ENCODE measurements around the gene CTDSPL.

DNA sequence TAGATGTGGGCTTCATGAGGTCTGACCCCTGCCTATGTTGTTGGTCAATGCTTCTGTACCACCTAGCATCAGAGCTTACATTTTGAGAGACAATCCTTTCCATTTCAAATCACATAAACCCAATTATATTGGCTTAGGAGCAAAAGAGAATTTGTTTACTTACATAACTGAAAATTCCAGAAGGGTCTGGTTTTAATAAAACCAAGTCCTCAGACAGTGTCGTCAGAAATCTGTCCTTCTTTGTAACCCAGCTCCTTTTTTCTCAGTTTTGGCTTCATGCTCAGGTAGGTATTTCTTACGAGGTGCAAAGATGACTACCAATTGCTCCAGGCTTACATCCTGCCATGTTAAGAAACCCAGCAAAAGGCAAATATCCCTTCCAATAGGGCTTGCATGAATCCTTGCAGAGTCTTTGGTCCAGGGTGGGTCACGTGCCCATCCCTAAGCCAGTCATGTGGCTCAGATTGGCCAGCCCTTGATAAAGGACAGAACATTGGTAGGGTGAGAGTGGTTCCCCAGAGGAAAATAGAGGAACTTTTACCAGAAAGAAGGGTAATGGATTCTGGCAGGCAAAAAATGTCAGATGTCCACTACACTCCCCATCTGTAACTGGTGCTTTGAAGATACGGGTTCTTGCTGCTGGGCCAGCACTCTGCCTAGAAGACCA lies 78.7 kb downstream of the CTDSPL start:
- TF ChIP-seq YY1 (IDR thresholded peaks at IDR 0.05; ENCODE audit: low read depth) = no peak
- TF ChIP-seq, protein P1, sequence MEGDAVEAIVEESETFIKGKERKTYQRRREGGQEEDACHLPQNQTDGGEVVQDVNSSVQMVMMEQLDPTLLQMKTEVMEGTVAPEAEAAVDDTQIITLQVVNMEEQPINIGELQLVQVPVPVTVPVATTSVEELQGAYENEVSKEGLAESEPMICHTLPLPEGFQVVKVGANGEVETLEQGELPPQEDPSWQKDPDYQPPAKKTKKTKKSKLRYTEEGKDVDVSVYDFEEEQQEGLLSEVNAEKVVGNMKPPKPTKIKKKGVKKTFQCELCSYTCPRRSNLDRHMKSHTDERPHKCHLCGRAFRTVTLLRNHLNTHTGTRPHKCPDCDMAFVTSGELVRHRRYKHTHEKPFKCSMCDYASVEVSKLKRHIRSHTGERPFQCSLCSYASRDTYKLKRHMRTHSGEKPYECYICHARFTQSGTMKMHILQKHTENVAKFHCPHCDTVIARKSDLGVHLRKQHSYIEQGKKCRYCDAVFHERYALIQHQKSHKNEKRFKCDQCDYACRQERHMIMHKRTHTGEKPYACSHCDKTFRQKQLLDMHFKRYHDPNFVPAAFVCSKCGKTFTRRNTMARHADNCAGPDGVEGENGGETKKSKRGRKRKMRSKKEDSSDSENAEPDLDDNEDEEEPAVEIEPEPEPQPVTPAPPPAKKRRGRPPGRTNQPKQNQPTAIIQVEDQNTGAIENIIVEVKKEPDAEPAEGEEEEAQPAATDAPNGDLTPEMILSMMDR (IDR thresholded peaks at IDR 0.05) = no peak
- TF ChIP-seq, protein P2, sequence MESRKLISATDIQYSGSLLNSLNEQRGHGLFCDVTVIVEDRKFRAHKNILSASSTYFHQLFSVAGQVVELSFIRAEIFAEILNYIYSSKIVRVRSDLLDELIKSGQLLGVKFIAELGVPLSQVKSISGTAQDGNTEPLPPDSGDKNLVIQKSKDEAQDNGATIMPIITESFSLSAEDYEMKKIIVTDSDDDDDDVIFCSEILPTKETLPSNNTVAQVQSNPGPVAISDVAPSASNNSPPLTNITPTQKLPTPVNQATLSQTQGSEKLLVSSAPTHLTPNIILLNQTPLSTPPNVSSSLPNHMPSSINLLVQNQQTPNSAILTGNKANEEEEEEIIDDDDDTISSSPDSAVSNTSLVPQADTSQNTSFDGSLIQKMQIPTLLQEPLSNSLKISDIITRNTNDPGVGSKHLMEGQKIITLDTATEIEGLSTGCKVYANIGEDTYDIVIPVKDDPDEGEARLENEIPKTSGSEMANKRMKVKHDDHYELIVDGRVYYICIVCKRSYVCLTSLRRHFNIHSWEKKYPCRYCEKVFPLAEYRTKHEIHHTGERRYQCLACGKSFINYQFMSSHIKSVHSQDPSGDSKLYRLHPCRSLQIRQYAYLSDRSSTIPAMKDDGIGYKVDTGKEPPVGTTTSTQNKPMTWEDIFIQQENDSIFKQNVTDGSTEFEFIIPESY (IDR thresholded peaks at IDR 0.05; ENCODE audit: borderline replicate concordance, low read depth) = no peak
- no peak for TF ChIP-seq RFX5 (IDR thresholded peaks at IDR 0.05; ENCODE audit: low read length)
- TF ChIP-seq, protein P3, sequence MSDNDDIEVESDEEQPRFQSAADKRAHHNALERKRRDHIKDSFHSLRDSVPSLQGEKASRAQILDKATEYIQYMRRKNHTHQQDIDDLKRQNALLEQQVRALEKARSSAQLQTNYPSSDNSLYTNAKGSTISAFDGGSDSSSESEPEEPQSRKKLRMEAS (IDR thresholded peaks at IDR 0.05; ENCODE audit: low read depth) = no peak
- TF ChIP-seq, protein P4, sequence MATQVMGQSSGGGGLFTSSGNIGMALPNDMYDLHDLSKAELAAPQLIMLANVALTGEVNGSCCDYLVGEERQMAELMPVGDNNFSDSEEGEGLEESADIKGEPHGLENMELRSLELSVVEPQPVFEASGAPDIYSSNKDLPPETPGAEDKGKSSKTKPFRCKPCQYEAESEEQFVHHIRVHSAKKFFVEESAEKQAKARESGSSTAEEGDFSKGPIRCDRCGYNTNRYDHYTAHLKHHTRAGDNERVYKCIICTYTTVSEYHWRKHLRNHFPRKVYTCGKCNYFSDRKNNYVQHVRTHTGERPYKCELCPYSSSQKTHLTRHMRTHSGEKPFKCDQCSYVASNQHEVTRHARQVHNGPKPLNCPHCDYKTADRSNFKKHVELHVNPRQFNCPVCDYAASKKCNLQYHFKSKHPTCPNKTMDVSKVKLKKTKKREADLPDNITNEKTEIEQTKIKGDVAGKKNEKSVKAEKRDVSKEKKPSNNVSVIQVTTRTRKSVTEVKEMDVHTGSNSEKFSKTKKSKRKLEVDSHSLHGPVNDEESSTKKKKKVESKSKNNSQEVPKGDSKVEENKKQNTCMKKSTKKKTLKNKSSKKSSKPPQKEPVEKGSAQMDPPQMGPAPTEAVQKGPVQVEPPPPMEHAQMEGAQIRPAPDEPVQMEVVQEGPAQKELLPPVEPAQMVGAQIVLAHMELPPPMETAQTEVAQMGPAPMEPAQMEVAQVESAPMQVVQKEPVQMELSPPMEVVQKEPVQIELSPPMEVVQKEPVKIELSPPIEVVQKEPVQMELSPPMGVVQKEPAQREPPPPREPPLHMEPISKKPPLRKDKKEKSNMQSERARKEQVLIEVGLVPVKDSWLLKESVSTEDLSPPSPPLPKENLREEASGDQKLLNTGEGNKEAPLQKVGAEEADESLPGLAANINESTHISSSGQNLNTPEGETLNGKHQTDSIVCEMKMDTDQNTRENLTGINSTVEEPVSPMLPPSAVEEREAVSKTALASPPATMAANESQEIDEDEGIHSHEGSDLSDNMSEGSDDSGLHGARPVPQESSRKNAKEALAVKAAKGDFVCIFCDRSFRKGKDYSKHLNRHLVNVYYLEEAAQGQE (IDR thresholded peaks at IDR 0.05; ENCODE audit: low read depth, low read length) = no peak
- TF ChIP-seq, protein P5, sequence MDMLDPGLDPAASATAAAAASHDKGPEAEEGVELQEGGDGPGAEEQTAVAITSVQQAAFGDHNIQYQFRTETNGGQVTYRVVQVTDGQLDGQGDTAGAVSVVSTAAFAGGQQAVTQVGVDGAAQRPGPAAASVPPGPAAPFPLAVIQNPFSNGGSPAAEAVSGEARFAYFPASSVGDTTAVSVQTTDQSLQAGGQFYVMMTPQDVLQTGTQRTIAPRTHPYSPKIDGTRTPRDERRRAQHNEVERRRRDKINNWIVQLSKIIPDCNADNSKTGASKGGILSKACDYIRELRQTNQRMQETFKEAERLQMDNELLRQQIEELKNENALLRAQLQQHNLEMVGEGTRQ (IDR thresholded peaks at IDR 0.05; ENCODE audit: borderline replicate concordance, low read depth, low read length) = no peak

Data from SK-N-SH (cell line).